ENCODE data around the gene BDP1.
"Not testable (repeated sequence)": the region's sequence is repeated elsewhere in the genome, so short reads cannot be mapped to it uniquely, and the experiment has no call there.

DNA sequence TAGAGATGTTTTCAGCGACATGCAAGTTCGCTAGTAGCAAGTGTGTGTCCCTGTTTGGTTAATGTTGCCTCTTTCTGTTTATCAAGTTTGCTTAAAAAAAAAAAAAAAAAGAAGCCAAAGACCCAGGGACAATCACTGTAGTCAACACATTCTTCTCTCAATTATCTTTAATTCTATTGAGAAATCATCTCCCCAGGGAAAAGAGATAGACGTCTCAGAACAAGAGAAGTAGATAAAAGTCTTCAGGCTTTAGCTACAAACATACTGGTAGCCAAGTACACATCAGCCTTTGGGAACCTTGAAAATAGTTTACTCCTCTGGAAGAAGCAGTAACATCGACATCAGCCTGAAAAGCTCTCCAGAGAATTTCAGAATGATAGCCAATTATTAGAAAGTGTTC lies 11.6 kb upstream of the BDP1 start:
- not testable (repeated sequence) for TF ChIP-seq SNAI2 (CRISPR knock-in tag; IDR thresholded peaks at IDR 0.05); ZNF8 (CRISPR knock-in tag; IDR thresholded peaks at IDR 0.05); ESRRG (CRISPR knock-in tag; IDR thresholded peaks at IDR 0.05); TOX (CRISPR knock-in tag; IDR thresholded peaks at IDR 0.05; ENCODE audit: borderline replicate concordance); ZFP3 (CRISPR knock-in tag; IDR thresholded peaks at IDR 0.05); ZC3H10 (CRISPR knock-in tag; IDR thresholded peaks at IDR 0.05); ZNF70 (CRISPR knock-in tag; IDR thresholded peaks at IDR 0.05); ZFP30 (CRISPR knock-in tag; IDR thresholded peaks at IDR 0.05)
- TF ChIP-seq, protein P1, sequence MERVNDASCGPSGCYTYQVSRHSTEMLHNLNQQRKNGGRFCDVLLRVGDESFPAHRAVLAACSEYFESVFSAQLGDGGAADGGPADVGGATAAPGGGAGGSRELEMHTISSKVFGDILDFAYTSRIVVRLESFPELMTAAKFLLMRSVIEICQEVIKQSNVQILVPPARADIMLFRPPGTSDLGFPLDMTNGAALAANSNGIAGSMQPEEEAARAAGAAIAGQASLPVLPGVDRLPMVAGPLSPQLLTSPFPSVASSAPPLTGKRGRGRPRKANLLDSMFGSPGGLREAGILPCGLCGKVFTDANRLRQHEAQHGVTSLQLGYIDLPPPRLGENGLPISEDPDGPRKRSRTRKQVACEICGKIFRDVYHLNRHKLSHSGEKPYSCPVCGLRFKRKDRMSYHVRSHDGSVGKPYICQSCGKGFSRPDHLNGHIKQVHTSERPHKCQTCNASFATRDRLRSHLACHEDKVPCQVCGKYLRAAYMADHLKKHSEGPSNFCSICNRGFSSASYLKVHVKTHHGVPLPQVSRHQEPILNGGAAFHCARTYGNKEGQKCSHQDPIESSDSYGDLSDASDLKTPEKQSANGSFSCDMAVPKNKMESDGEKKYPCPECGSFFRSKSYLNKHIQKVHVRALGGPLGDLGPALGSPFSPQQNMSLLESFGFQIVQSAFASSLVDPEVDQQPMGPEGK (CRISPR knock-in tag; IDR thresholded peaks at IDR 0.05; ENCODE audit: borderline replicate concordance): not testable (repeated sequence)
- TF ChIP-seq, protein P2, sequence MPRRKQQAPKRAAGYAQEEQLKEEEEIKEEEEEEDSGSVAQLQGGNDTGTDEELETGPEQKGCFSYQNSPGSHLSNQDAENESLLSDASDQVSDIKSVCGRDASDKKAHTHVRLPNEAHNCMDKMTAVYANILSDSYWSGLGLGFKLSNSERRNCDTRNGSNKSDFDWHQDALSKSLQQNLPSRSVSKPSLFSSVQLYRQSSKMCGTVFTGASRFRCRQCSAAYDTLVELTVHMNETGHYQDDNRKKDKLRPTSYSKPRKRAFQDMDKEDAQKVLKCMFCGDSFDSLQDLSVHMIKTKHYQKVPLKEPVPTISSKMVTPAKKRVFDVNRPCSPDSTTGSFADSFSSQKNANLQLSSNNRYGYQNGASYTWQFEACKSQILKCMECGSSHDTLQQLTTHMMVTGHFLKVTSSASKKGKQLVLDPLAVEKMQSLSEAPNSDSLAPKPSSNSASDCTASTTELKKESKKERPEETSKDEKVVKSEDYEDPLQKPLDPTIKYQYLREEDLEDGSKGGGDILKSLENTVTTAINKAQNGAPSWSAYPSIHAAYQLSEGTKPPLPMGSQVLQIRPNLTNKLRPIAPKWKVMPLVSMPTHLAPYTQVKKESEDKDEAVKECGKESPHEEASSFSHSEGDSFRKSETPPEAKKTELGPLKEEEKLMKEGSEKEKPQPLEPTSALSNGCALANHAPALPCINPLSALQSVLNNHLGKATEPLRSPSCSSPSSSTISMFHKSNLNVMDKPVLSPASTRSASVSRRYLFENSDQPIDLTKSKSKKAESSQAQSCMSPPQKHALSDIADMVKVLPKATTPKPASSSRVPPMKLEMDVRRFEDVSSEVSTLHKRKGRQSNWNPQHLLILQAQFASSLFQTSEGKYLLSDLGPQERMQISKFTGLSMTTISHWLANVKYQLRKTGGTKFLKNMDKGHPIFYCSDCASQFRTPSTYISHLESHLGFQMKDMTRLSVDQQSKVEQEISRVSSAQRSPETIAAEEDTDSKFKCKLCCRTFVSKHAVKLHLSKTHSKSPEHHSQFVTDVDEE (CRISPR knock-in tag; IDR thresholded peaks at IDR 0.05): not testable (repeated sequence)
